Activated T-cell treated with anti-CD3 and anti-CD28 coated beads, Interleukin-2, amount 50 U/mL, for 1 hour (primary cell): ENCODE data around the gene FUT6.
"Not testable (repeated sequence)": the region's sequence is repeated elsewhere in the genome, so short reads cannot be mapped to it uniquely, and the experiment has no call there.

Experiments
- DNase-seq: peaks from one replicate; pipeline ENCODE4 v3.0.0-alpha.2; 2020

Gene FUT6

DNA sequence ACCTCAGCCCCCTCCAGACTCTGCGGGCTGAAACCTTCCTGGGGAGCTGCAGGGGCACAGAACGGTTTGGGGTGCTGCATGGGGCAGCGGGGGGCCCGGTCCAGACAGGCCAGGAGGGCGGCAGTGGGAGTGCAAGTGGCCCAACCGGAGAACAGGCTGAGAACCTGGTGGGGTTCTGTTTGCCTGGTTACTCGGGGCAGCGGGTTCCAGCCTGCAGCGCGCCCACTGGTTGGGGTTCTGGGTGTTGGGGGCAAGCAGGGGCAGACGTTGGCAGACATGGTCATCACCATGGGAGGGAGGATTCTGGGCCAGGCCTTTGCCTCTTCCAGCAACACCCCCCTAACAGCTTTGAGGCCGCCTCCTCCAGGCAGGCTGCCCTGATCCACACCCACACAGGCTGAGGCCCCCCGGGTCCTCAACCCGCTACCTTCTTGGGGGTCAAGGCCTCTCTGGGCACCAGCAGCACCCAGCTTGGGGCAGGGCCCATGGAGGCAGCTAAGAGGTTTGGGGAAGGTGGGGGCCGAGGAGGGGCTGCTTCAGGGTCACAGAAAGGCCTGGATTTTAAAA, 54.8 kb downstream of the FUT6 start, which contains the start of gene PRR22:
TSS of gene PRR22 (minus strand) at position 166 of the 567 bp plus-strand sequence. CDS start at position 80, 86 bp downstream.
- DNase-seq: no peak

GRCh38 chr19:5782945-5783919, 56.3 kb downstream of the FUT6 start:
- no peak for DNase-seq

DNA sequence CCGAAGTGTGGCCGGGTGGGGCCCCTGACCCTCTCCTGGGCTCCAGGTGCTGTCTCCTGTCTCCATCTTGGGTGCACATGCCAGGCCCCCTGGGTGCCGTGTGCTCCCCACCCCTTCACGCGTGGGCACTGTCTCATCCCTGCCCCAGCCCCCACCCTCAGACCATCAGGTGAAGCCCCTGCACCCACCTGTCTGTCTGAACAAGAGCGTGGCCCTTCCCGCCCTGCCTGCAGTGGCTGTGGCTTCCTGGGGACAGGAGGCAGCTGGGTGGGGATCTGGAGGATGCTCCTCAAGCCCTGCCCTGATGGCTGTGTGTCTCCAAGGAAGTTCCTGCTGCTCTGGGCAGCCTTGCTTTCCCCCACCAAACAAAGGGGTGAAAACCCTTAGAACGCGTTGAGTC, 57.2 kb downstream of the FUT6 start:
- DNase-seq: no peak

DNA sequence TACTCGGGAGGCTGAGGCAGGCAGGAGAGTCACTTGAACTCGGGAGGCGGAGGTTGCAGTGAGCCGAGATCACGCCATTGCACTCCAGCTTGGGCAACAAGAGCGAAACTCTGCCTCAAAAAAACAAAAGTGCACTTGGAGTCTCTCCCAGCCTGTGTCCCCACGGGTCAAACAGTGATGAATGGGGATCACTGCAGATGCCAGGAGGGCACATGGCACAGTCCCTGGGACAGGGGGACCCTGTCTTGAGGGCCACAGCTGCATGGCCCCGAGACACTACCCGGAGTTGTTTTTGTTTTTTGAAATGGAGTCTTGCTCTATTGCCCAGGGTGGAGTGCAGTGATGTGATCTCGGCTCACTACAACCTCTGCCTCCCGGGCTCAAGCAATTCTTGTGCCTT, 58.6 kb downstream of the FUT6 start:
- DNase-seq: not testable (repeated sequence)
